Right lobe of liver (tissue), 6 donors: ENCODE measurements around the gene NUCKS1. TPM values are rescaled to one million over a fixed set of nuclear protein-coding genes. Genes with fewer than 3 reads are reported as not detected.

ENCODE experiments used
- ATAC-seq, 4 donors: fragments of 200-7000 bp; cut with Tn5 transposase; one replicate each; pipeline ENCODE4 v1.9.1; 2020; ENCODE audit warnings: mild to moderate bottlenecking in 4 of 4, moderate library complexity in 4 of 4
- DNase-seq, 3 donors: peaks; one replicate each; pipeline ENCODE4 v3.0.0-alpha.2; 2020
- H3K27ac ChIP-seq, 3 donors: fragments of 200-600 bp; one replicate each; pipeline ENCODE4 v1.8.0; 2022
- H3K27me3 ChIP-seq, 2 donors: fragments of 200-600 bp; one replicate each; pipeline ENCODE4 v1.8.0; 2022
- H3K36me3 ChIP-seq, 4 donors: fragments of 200-600 bp; sonication (generic) in 1 of 4; one replicate each; pipeline versions ENCODE4 v1.5.1 to v1.8.0; 2017 to 2022; ENCODE audit warnings: control low read depth in 1 of 4
- H3K4me1 ChIP-seq, 4 donors: fragments of 200-600 bp; sonication (generic) in 1 of 4; one replicate each; pipeline versions ENCODE4 v1.5.1 to v1.8.0; 2017 to 2022; ENCODE audit warnings: control low read depth in 1 of 4
- H3K4me3 ChIP-seq, 3 donors: fragments of 200-600 bp; one replicate each; pipeline ENCODE4 v1.8.0; 2022
- H3K9me3 ChIP-seq, 4 donors: fragments of 200-600 bp; sonication (generic) in 1 of 4; one replicate each; pipeline versions ENCODE4 v1.5.1 to v1.8.0; 2017 to 2022; ENCODE audit warnings: control low read depth in 1 of 4
- POLR2A ChIP-seq: fragments of 450-650 bp; IDR thresholded peaks from one replicate; pipeline ENCODE4 v1.6.1; 2017; ENCODE audit warnings: antibody characterized with exemption, mild to moderate bottlenecking
- WGBS: methylation state at CpG from one replicate; pipeline ENCODE4 v1.1.6; 2018; ENCODE audit warnings: low coverage, low lambda C conversion rate; ENCODE audit not compliant: insufficient coverage; ENCODE audit errors: missing lambda C conversion rate; 5-methylcytosine and 5-hydroxymethylcytosine counted together
- intact Hi-C, 2 donors: fragments of 100-400 bp; cut with DNase I; formaldehyde crosslinking; loops; one replicate each; pipeline versions ENCODE4 v1.11.2 to v1.14.1; 2022
- total RNA-seq, 6 experiments: library from RNA; depleted of rRNA in 2 of 6; stranded (reverse); fragments of >200 nt in 2 of 6; fragmentation: NEBNext Ultra II Directional in 3 of 6; extraction: Animal tissue kit (Norgen Biotek cat#: 25700) in 3 of 6; gene quantifications; one replicate each; pipeline versions ENCODE4 v1.1.0 to v1.2.4, GENCODE V29; 2016 to 2023
- TF ChIP-seq, protein P1 (sequence below), 4 donors: fragments of 200-600 bp in 3 of 4; fragments of 450-650 bp in 1 of 4; IDR thresholded peaks; one replicate each; pipeline versions ENCODE4 v1.5.1 to v1.8.0; 2016 to 2022; ENCODE audit warnings: antibody characterized with exemption in 4 of 4, mild to moderate bottlenecking in 2 of 4
- donor health status: DM: no; HTN: yes; CAD: no.
- donor health status: DM: no; HTN: no; CAD: no.
- donor health status: DM: no; HTN: no; CAD: no.
- donor health status: DM: no; HTN: yes; CAD: no.
- donor health status: DM: no; HTN: yes; CAD: no.

NUCKS1 gene
- total RNA-seq, 6 experiments from 2014 or later: 32.8 to 91.1 (median 68.6) TPM

DNA sequence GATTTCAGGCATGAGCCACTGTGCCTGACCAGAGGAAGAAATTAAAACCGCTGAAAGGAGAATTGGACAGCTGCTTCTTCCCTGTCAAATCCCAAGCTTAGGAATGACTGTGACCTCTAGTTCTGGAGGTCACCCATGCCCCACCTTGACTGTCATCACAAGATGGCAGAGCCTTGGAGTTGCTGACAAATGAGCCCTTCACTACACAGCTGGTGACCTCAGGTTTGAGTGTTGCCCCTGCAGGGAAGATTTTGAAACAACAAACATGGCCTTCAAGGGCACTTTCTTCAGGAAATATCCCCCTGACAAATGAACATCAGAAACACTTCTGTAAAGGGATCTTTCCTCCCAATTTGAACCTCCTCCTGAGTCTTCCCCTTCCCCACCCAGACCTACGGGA lies 62.7 kb downstream of the NUCKS1 start:
- H3K27me3 ChIP-seq: no peaks in the 10 kb centered on the region
- no peaks in the 10 kb centered on the region for H3K36me3 ChIP-seq
- TF ChIP-seq POLR2A: no peak
- TF ChIP-seq, protein P1, sequence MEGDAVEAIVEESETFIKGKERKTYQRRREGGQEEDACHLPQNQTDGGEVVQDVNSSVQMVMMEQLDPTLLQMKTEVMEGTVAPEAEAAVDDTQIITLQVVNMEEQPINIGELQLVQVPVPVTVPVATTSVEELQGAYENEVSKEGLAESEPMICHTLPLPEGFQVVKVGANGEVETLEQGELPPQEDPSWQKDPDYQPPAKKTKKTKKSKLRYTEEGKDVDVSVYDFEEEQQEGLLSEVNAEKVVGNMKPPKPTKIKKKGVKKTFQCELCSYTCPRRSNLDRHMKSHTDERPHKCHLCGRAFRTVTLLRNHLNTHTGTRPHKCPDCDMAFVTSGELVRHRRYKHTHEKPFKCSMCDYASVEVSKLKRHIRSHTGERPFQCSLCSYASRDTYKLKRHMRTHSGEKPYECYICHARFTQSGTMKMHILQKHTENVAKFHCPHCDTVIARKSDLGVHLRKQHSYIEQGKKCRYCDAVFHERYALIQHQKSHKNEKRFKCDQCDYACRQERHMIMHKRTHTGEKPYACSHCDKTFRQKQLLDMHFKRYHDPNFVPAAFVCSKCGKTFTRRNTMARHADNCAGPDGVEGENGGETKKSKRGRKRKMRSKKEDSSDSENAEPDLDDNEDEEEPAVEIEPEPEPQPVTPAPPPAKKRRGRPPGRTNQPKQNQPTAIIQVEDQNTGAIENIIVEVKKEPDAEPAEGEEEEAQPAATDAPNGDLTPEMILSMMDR (IDR thresholded peaks at IDR 0.05): no peak
- no peak overlapping the region for H3K4me3 ChIP-seq
- DNase-seq (no peak), ATAC-seq (no peak)
- H3K27ac ChIP-seq: no peak overlapping the region
- peaks cover 0 to 13% (median 1%) of the 10 kb centered on the region in 4 donors for H3K4me1 ChIP-seq
- intact Hi-C loops: no loop called here
- 69% methylated on average over 2 of the region's 2 CpGs for WGBS
- H3K9me3 ChIP-seq: no peaks in the 10 kb centered on the region

DNA sequence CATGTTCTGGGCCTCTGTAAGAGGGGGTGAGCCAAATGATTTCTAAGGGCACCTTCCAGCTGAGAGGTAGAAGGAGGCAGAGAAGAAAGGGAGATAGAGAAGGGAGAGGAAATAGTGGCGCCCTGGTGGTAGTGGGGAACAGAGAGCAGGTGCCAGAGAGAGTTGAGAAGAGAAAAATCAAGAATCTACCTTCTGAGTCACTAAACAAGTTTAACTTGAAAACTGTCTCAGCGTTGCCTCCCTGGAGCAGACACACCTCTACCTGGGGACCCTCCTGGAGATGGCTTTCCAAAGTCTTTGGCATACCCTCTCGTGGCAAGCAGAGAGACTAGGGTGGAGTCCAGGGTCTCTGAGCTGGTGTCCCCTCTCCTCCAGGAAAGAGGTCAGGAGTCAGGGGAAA lies 68.6 kb downstream of the NUCKS1 start:
- intact Hi-C loops: no loop called here
- peaks cover 0 to 24% (median 11%) of the 10 kb centered on the region in 4 donors for H3K4me1 ChIP-seq
- ATAC-seq (no peak), DNase-seq (no peak)
- H3K9me3 ChIP-seq: no peaks in the 10 kb centered on the region
- no peak overlapping the region for H3K27ac ChIP-seq
- 81% methylated on average over 3 of the region's 3 CpGs for WGBS
- H3K4me3 ChIP-seq: no peak overlapping the region
- no peaks in the 10 kb centered on the region for H3K27me3 ChIP-seq
- TF ChIP-seq, protein P1 (IDR thresholded peaks at IDR 0.05): no peak
- no peak for TF ChIP-seq POLR2A
- H3K36me3 ChIP-seq: no peaks in the 10 kb centered on the region

DNA sequence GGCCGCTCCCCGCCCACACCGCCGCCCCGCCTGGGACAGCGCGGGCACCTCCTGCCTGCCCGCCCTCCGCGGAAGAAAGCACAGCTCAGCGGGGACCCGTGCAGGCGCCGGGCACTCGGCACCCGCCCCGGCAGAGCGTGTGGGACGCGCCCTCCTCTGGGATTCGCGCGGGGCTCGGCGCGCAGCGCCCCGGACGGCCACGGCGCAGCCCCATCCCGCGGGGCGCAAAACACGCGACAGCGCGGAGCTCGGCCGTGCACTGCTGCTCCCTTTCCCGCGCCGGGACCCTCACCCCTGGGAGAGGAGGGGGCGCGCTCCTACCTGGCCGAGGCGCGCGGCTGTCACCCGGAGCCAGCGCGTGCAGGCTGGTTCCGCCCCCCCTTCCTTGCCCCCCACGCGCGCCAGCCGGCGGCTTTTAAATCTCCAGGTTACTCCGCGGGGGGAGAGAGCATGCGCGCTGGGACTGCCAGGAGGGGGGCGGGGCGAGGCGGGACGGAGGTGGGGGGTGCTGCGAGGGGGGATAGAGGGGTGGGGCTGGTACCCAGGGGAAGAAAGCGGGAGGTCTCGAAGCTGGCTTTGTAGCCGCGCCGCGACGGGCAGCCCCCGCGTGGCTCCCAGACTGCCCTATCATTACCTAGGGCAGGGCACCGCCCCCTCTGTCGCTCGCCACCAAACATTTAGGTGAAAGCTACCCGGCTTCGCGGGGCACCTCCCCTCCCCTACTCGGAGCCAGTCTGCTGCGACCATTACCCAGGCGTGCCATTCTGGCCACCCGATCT lies 69.7 kb downstream of the NUCKS1 start, which contains the start of gene SLC45A3:
Gene SLC45A3, minus strand, starts transcription at position 437 of the 779 bp plus-strand sequence. CDS start 15,853 bp downstream, outside the sequence.
- Histone ChIP-seq H3K9me3 (no peaks in the 10 kb centered on the region), H3K27me3 (no peaks in the 10 kb centered on the region), H3K4me3 (peak within 1 kb of the TSS; percentile 82 to 94 (median 84)), H3K4me1 (peaks cover 0 to 35% (median 17%) of the 10 kb centered on the region in 4 donors), H3K27ac (peak within 1 kb of the TSS; percentile 58 to 73 (median 69)), H3K36me3 (no peaks in the 10 kb centered on the region)
- intact Hi-C loops: no loop called here
- TF ChIP-seq POLR2A: peak; percentile 2
- TF ChIP-seq, protein P1 (IDR thresholded peaks at IDR 0.05): no peak
- 0% methylated on average over 4 of the region's 86 CpGs for WGBS
- ATAC-seq: peak; percentile 31 to 70 (median 64)
- peak; percentile 60 to 72 (median 67) for DNase-seq

DNA sequence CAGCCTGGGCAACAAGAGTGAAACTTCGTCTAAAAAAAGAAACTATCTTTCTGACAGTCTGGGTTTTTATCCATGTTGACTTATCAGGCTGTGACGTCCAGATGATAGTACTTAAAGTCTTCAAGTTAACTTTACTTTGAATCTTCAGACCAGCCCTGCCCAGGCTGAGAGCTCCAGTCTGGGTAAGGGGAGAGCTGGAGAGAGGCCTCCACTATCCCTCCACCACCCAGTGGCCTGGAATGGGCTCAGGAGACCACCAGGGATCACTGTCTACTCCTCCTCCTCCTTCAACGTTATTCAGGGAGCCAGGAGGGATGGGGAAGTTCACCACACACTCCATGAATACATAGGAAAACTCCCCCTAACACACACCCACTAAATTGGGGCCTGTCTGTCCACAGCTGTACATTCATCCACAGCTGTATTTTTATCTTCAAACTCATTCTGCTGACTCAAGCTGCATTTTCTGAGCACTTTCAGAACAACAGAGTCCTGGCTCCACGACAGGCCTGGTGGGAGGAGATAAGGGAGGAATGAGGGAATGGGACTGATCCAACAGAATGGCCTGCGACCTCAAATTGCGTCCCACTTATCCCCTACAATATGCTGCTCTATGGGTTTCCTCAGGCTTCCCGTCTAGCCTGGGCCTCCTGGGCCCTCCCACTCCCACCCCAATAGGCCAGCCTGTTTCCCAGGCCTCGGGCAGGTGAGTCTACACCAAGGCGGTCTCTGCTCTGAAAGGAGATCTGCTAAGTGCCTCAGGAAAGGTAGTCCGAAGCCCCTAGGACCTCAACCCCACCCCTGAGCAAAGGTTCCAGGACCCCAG lies 71.5 kb downstream of the NUCKS1 start:
- no peaks in the 10 kb centered on the region for H3K27me3 ChIP-seq
- H3K9me3 ChIP-seq: no peaks in the 10 kb centered on the region
- WGBS: 20% methylated on average over 9 of the region's 10 CpGs
- TF ChIP-seq POLR2A: no peak
- TF ChIP-seq, protein P1 (IDR thresholded peaks at IDR 0.05): no peak
- DNase-seq (peak; percentile 46 to 71 (median 63)), ATAC-seq (peak; percentile 21 to 35 (median 34))
- intact Hi-C loops: no loop called here
- peak overlapping the region; percentile 82 to 94 (median 84) for H3K4me3 ChIP-seq
- no peaks in the 10 kb centered on the region for H3K36me3 ChIP-seq
- H3K4me1 ChIP-seq: peaks cover 0 to 51% (median 25%) of the 10 kb centered on the region in 4 donors
- peak overlapping the region; percentile 58 to 73 (median 69) for H3K27ac ChIP-seq
